ENCODE measurements around the gene MUC5B.

Gene MUC5B

DNA sequence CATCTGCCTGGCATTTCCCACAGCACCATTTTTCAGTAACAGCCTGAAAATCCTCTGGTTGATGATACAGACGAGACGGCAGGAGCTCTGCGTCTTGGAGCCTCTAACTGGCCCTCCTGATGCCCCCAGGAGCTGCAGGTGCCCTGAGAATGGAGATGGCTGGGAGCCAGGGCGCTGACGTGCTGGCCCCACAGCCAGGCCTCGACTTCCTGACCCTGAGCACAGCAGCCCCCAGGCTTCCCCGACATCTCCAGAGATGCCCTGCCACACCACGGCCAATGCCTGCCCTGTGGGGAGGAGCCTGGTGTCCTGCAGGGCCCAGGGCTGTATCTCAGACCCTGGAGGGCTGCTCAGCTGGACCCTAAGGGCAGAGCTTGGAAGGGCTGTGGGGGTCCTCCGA, 65.1 kb downstream of the MUC5B start:
- no peak for DNase-seq

DNA sequence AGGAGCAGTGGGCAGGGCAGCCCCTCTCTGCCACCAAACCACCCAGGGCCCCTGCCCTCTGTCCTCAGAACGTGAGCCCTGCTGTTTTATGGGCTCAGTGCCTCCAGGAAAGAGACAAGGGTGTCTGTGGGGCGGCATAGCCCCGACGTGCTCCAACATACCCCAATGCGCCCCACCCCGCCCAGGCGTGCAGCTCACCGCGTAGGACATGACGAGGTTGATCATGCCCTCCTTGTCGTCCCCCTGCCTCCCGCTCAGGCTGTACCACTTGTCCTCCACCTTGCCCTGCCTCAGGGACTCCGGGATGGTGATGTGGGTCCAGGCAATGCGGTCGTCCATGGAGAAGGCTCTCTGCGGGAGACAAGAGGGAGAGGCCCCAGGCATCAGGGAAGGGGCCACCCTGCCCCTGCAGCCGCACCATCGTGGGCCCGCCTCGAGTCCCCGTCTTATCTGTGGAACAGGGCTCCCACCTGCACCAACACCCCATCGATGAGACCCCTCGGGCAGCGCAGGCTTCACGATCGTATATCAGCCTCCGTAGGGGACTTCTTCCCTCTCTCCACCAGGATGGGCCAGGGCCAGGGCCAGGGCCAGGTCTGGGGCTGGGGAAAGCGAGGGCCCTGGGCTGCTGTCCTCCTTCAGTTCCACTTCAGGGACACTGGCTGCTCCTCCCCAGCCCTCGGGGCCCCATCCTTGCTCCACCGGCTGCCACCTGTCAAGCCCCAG, 65.7 kb downstream of the MUC5B start:
- no peak for DNase-seq

DNA sequence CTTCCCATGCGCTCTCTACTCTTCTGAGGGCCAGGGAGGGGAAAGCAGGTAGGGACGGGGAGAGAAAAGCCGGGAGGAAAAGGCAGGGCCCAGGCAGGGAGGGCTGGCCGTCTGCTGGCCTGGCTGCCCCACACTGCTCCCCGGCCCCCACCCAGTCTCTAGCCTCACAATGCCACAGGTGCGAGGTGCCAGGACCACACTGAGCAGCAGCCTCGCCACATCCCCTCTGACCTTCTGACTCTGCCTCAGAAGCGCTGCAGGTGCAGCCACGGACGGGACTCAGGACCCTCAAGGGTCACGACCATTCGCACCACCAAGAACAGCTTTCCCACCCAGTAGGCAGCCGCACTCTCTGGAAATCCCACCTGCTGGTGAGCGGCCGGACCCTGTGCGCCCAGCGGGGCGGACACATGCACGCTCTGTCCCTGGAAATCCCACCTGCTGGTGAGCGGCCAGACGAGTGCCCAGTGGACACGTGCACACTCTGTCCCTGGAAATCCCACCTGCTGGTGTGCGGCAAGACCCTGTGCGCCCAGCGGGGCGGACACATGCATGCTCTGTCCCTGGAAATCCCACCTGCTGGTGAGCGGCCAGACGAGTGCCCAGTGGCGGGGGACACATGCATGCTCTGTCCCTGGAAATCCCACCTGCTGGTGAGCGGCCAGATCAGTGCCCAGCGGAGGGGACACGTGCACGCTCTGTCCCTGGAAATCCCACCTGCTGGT, 66.5 kb downstream of the MUC5B start:
- DNase-seq, result no peak

DNA sequence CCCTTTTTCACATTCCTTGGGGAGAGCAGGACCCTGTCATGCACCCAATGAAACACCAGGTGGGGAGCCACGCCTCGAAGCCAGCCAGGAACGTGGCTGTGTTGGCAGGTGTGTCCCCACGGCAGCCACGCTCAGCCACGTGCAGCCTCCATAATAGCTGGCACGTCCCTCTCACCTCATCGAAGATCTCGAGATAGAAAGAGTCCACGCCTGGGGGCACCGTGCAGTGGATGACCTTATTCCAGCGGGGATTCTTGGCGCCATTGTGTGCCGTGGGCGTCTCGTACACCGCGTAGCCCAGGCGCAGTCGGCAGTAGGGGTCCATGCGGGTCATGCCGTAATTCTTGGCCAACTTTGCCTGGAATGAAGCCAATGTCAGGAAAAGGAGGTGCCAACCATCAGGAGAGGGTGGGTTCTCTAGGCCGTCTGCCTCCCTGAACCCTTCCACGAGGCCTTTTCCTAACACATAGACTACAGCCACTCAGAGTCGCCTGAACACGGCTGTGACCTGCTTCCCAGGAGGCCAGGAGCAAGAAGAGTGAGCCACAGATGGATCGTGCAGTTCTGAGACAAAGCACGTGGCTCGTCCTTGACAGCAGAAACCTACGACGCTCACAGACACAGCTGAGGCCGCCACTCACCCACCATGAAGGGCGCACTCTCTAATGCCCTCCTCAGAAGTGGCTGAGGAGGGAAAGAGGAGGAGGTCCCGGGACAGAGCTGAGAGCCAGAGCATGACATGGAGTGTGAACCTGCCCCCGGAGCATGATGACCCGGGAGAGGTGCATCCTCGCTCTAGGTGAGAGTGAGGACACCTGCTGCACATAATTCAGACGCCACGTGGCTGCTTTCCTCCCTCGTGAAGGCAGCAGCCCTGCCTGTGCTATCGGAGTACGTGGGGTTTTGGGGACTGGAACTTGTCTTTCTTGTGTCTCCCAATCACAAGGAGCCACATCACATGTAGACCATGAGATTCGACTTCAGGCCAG, 67.5 kb downstream of the MUC5B start:
- no peak for DNase-seq

- DNase-seq, result no peak
These were observed 68.6 kb downstream of the MUC5B start for GRCh38 chr11:1291295-1292017.

DNA sequence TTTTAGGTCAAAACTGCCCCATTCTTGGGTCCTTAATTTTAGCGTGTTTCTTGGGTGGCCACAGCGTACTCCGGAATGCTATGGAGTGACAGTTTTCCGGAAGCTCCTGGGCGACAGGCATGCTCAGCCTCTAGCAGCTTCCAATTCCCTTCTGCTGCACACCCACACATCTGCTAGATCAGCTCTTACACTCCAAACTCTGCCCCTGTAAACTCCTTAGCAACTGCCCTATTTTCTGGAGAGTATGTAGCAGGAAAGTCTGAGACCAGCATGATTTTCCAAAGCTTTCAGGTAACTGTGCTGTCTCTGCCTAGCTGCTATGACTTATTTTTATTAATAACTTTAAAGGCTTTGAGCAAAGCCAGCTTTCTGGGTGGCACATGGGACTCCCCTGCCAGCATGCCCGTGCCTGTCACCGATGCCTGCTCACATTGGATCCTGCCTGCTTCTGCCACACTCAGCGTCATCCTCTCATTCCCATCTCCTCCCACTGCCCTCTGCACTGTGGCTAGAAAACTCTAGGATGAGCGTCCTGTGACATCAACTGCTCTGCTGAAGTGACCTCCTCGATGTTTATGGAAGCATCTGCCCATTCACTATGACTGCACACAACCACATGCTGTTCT, 69.3 kb downstream of the MUC5B start:
- no peak for DNase-seq

GRCh38 chr11:1292644-1293618, 70.1 kb downstream of the MUC5B start:
- DNase-seq, result no peak

GRCh38 chr11:1293619-1294015, 70.8 kb downstream of the MUC5B start:
- DNase-seq, result no peak

DNA sequence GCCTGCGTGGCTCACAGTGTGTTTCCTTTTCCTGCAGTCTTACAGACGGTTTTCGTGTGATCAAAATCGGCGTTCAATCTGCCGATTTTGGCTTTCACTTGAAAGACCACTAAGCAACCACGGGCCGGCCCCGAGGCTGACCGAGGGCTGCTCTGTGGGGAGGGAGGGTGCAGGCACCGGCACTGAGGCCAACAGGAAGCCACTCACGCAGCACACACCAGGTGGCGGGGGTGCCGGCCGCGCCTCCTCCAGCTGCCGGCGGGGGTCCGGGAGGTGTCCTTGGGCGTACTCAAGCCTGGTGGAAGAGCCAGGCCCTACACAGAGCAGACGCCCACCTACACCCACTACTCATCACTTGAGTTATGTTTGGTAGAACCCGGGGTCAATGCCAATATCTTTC, 72.2 kb downstream of the MUC5B start:
- no peak for DNase-seq

GRCh38 chr11:1295591-1295990, 72.7 kb downstream of the MUC5B start:
- no peak for DNase-seq

DNA sequence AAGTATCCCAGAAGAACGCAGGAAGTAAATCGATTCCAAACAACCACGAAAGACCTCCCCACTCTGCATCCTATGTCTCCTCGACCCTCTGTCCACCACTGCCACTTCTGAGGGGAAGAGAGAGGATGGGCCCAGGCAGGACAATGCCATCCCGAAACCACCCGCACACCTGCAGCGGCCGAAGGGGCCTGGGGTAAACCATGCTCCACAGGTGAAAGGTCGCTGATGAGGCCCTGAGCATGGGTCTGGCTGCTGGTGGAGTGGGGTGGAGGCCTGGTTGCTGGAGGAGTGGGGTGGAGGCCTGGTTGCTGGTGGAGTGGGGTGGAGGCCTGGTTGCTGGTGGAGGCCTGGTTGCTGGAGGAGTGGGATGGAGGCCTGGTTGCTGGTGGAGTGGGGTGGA, 73.4 kb downstream of the MUC5B start:
- DNase-seq, result no peak

DNA sequence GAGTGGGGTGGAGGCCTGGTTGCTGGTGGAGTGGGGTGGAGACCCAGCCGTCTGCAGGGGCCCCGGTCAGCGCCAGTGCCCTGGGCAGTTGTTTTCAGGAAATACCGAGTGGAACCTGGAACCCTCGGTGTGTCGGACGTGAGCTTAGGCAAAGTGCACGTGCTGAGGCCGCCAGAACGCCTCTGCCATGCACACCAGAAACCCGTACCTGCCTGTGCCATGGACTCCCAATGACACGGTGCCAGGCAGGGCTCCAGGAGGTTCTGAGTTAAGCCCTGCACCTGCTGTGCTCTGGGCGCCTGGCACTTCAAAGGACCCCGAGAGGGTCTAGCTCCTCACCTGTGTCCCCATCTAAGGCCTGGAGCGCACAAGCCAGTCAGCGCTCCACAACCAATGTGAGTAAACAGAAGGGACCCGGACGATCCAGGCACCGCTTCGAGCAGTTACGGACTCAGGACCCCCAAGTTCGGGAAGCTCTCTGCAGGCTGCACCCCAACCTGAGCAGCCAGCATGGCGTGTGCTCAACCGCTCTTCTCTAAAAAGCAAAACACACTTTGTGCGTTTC, 74.2 kb downstream of the MUC5B start:
- DNase-seq, result no peak

DNA sequence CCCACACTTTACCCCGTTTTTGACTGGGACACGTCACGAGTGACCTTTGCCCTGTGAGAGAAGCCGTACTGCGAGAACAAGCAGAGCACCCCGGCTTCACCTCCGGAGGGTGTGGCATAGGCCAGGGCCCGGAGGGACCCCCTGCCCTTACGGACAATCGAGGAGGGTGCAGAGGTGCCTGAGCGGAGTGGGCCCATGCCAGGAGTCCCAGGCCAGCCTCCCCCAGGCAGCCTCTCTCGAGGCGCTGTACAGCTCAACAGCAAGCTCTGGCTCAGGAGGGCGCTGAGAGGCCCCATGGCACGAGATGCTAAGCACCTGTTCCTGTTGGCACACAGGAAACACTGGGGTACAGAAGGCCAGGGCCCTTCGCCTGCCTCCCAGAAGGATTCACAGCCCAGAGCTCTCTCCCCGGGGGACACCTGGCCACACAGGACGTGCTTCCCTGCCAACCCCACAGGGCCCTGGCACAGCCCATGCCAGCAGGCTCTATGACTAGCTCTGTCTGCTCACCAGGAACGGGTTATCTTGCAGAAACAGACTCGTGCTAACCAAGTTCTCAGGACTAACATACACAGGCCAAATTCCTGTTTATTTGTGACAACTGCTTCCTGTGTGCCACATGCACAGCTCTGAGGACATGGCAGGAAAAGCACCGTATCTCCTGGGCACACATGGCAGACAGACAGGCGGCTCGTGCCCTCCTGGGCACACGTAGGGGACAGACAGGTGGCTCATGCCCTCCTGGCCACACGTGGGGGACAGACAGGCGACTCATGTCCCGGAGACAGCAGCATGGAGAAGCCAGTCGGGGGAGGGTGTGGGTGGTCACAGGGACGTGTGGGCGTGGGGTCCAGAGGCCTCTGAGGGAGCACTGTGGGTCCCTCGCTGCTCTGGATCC, 75.0 kb downstream of the MUC5B start:
- no peak for DNase-seq

DNA sequence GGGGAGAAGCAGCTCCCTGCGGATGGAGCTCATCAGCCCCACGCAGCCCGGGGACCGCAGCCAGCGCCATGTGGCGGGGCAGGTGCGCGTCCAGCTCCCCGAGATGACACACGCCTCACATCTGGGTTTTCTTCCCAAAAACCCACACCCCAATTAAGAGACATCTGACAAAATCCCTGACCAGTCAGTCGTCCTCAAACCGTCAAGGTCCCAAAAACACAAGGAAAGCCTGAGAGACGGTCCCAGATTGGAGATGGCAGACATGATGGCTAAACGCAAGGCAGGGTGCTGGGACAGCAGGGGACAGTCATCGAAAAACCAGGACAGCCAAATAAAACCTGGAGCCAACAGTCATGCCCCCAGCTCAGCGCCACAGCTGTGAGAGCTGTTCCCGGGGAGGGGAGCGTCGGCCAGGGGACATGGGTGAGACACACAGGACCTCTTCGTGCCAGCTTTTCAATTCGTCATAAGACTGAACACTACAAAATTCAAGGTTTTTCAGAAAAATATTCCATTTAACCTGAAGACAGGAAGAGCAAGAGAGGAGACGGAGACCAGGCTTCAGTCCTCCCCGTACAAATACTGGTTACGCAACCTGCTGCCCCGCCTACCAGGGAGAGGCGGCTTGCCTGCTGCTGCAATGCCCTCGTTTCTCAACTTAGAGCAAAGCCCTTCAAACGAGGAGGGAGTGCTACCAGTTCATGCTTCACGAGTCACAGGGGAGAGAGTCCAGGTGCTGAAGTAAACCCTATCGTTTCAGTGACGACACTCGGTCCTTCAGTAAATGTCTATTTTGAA, 76.0 kb downstream of the MUC5B start:
- DNase-seq, result peak; percentile 14

DNA sequence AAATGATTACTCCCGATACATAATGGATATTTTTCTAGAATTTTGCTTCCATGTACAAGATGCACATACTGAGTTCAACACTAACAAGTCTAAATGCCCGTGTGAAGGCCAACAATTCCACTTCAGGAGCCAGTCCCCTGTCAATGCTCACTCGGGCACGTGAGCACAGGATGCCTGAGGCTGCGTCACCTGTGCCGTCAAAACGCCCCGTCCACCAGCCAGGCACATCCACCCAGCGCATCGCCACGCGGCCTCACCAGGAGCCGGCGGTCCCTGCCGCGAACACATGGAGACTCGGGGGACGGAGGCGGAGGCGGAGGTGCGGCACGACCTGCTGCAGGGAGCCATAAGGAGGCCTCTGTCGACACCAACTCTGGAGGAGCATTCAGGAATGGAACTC, 76.8 kb downstream of the MUC5B start:
- no peak for DNase-seq

DNA sequence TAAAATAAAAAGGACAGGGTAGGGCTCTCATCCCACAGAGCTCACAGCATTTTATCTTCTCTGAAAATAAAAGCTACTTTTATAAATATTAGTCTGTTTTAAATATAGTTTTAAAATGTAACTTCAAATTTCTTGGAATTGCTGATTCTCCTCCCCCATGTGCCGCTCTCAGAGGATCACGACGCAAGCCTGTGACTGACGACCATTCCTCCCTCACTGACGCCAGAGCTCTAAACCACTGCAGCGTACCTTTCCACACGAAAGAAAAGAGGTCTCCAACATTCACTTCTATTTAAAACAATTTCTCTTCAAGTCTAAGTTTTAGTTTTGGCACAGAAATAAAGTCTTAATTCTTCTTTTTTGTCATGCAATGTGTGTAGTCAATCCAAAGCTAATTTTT, 77.3 kb downstream of the MUC5B start:
- no peak for DNase-seq

DNA sequence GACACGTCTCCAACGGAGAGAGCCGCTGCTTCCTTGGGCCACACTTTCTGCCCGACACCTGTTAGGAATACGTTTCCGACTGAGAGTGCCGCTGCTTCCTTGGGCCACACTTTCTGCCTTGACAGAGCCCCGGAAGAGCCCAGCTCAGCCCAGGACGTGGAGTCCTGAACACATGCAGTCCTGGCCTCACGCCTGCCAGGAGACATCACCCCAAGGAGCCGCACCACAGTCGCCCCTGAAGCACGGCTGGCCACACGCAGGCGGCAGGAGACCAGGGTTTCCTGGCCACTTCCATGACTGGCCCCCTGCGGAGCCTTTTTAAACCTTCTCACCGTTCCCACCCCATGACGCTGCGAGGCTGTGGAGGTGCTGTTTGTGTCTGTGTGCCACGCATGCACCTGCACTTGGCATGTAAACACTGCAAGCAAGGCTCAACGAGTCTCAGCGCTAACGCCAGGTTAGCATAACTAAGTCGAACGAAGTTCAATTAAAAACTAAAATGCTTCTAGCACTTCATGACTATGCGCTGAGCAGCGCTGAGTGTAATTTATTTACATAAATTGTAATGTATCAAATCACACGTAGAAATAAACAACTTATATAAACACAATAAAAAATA, 77.8 kb downstream of the MUC5B start:
- no peak for DNase-seq
